Transverse colon (tissue), 4 donors: ENCODE measurements around the gene PECR. TPM values are rescaled to one million over a fixed set of nuclear protein-coding genes. Genes with fewer than 3 reads are reported as not detected.

Source experiments
- DNase-seq: peaks from one replicate; pipeline ENCODE4 v3.0.0-alpha.2; 2019
- H3K27ac ChIP-seq, 4 donors: fragments of 200-600 bp; sonication (generic); 2 replicates each; pipeline ENCODE4 v1.5.1; 2016 to 2018; ENCODE audit warnings: inconsistent platforms in 4 of 4
- H3K27me3 ChIP-seq: fragments of 200-600 bp; sonication (generic); 2 replicates; pipeline ENCODE4 v1.5.1; 2017; ENCODE audit warnings: inconsistent platforms
- H3K36me3 ChIP-seq, 4 donors: fragments of 200-600 bp; sonication (generic); 2 replicates each; pipeline ENCODE4 v1.5.1; 2017 to 2019; ENCODE audit warnings: inconsistent platforms in 4 of 4
- H3K4me1 ChIP-seq, 4 donors: fragments of 200-600 bp; sonication (generic); 2 replicates each; pipeline ENCODE4 v1.5.1; 2017 to 2020; ENCODE audit warnings: inconsistent platforms in 4 of 4
- H3K4me3 ChIP-seq, 4 donors: fragments of 200-600 bp; sonication (generic); 1 replicate in 1 of 4; 2 replicates in 3 of 4; pipeline versions ENCODE4 v1.5.1 to v1.6.1; 2017 to 2019; ENCODE audit warnings: inconsistent platforms in 4 of 4
- H3K9me3 ChIP-seq, 2 donors: fragments of 200-600 bp; sonication (generic); 2 replicates each; pipeline ENCODE4 v1.5.1; 2017 to 2019; ENCODE audit warnings: inconsistent platforms in 2 of 2
- CTCF ChIP-seq, 5 experiments: fragments of 200-600 bp in 3 of 5; fragments of 450-650 bp in 2 of 5; sonication (generic) in 3 of 5; IDR thresholded peaks; 1 replicate in 2 of 5; 2 replicates in 3 of 5; pipeline ENCODE4 v1.5.1; 2016 to 2017; ENCODE audit warnings: antibody characterized with exemption in 5 of 5, inconsistent platforms in 3 of 5, mild to moderate bottlenecking in 2 of 5, moderate library complexity in 1 of 5
- EP300 ChIP-seq: sonication (generic); formaldehyde crosslinking; IDR thresholded peaks from one replicate; pipeline ENCODE4 v1.6.1; 2017; ENCODE audit warnings: antibody characterized with exemption, low read depth
- POLR2A ChIP-seq: fragments of 450-650 bp; IDR thresholded peaks from one replicate; pipeline ENCODE4 v1.6.1; 2016; ENCODE audit warnings: antibody characterized with exemption, mild to moderate bottlenecking, moderate library complexity
- POLR2AphosphoS5 ChIP-seq, 3 donors: sonication (generic); formaldehyde crosslinking; IDR thresholded peaks; one replicate each; pipeline ENCODE4 v1.6.1; 2016; ENCODE audit warnings: antibody characterized with exemption in 3 of 3
- whole genome bisulfite sequencing, 2 donors: methylation state at CpG; one replicate each; pipeline ENCODE4 v1.1.5; 2018; ENCODE audit warnings: low coverage in 1 of 2; 5-methylcytosine and 5-hydroxymethylcytosine counted together
- in situ Hi-C, 4 donors: fragments of 200-750 bp; cut with MboI; loops; one replicate each; pipeline versions ENCODE4 v1.15.0 to v1.15.1; 2017; ENCODE audit warnings: low sequenced_read_pairs in 3 of 4, low pct_ligation_motif_present in 1 of 4, low pct_unique_long_range_greater_than_20kb in 1 of 4
- intact Hi-C: fragments of 100-400 bp; cut with DNase I; formaldehyde crosslinking; loops from one replicate; pipeline ENCODE4 v1.15.1; 2023; ENCODE audit warnings: low total_unique reads
- total RNA-seq, 4 donors: library from RNA; depleted of rRNA; stranded (reverse); fragments of >200 nt; gene quantifications; one replicate each; pipeline ENCODE4 v1.1.0, GENCODE V29; 2016

PECR gene
- total RNA-seq, 4 donors from 2014 or later, result 10.3 to 137 (median 25.8) TPM

- intact Hi-C loops, result no loop called here
These were observed 31.3 kb upstream of the PECR start for GRCh38 chr2:216112926-216113325.

GRCh38 chr2:216111122-216111521 lies 29.5 kb upstream of the PECR start:
- peak overlapping the region in 2 of 4 donors; percentile 95 to 97 for H3K27ac ChIP-seq
- in situ Hi-C loops, result loop anchor here in 2 of 4 donors (25.0 kb wide), 1 partner anchor 301 kb away; the partner anchor contains the start of gene SMARCAL1 (in 2 of the 2)

More at GRCh38 chr2:216112926-216113325, 31.3 kb upstream of the PECR start:
- in situ Hi-C loops, result loop anchor here in 2 of 4 donors (25.0 kb wide), 1 partner anchor 299 kb away; the partner anchor contains the start of gene SMARCAL1 (in 2 of the 2)
- TF ChIP-seq POLR2AphosphoS5 (IDR thresholded peaks at IDR 0.05) (no peak), CTCF (IDR thresholded peaks at IDR 0.05) (no peak), POLR2A (no peak), EP300 (no peak)
- no peaks in the 10 kb centered on the region for H3K9me3 ChIP-seq
- 67 to 73% methylated on average over 2 to 4 of the region's 4 CpGs for WGBS, 2 donors
- no peak for DNase-seq
- H3K27me3 ChIP-seq, result no peaks in the 10 kb centered on the region
- H3K4me3 ChIP-seq, result no peak overlapping the region
- H3K36me3 ChIP-seq, result peaks cover 0 to 24% (median 5%) of the 10 kb centered on the region in 4 donors
- H3K27ac ChIP-seq, result no peak overlapping the region
- peaks cover 14 to 57% (median 29%) of the 10 kb centered on the region in 4 donors for H3K4me1 ChIP-seq

GRCh38 chr2:216110620-216111019 lies 29.0 kb upstream of the PECR start:
- Histone ChIP-seq H3K27me3 (no peaks in the 10 kb centered on the region), H3K27ac (peak overlapping the region; percentile 89 to 97 (median 94)), H3K4me1 (peaks cover 10 to 49% (median 28%) of the 10 kb centered on the region in 4 donors), H3K4me3 (peak overlapping the region in 1 of 4 donors; percentile 98), H3K9me3 (no peaks in the 10 kb centered on the region), H3K36me3 (peaks cover 0 to 24% (median 3%) of the 10 kb centered on the region in 4 donors)
- no peak for TF ChIP-seq POLR2AphosphoS5 (IDR thresholded peaks at IDR 0.05)
- no peak for TF ChIP-seq POLR2A
- TF ChIP-seq CTCF (IDR thresholded peaks at IDR 0.05), result no peak
- TF ChIP-seq EP300, result no peak
- intact Hi-C loops (no loop called here), in situ Hi-C loops (loop anchor here in 2 of 4 donors (25.0 kb wide), 1 partner anchor 302 kb away; the partner anchor contains the start of gene SMARCAL1 (in 2 of the 2))
- WGBS, 2 donors, result 0 to 7% methylated on average over 1 of the region's 1 CpG
- no peak for DNase-seq

More at GRCh38 chr2:216111122-216111521, 29.5 kb upstream of the PECR start:
- H3K4me3 ChIP-seq, result peak overlapping the region in 1 of 4 donors; percentile 98
- WGBS, 2 donors, result 85 to 90% methylated on average over 5 to 7 of the region's 7 CpGs
- TF ChIP-seq CTCF (IDR thresholded peaks at IDR 0.05) (no peak), POLR2AphosphoS5 (IDR thresholded peaks at IDR 0.05) (no peak), POLR2A (no peak), EP300 (no peak)
- H3K27me3 ChIP-seq, result no peaks in the 10 kb centered on the region
- DNase-seq, result no peak
- peaks cover 14 to 50% (median 29%) of the 10 kb centered on the region in 4 donors for H3K4me1 ChIP-seq
- intact Hi-C loops, result no loop called here
- H3K9me3 ChIP-seq, result no peaks in the 10 kb centered on the region
- H3K36me3 ChIP-seq, result peaks cover 0 to 24% (median 3%) of the 10 kb centered on the region in 4 donors

GRCh38 chr2:216109962-216110614 lies 28.5 kb upstream of the PECR start:
- DNase-seq, result no peak
- H3K4me1 ChIP-seq, result peaks cover 8 to 44% (median 24%) of the 10 kb centered on the region in 4 donors

More at GRCh38 chr2:216109962-216110614, 28.5 kb upstream of the PECR start:
- in situ Hi-C loops (loop anchor here in 2 of 4 donors (25.0 kb wide), 1 partner anchor 302 kb away; the partner anchor contains the start of gene SMARCAL1 (in 2 of the 2)), intact Hi-C loops (no loop called here)
- Histone ChIP-seq H3K4me3 (peak overlapping the region; percentile 75 to 98 (median 86)), H3K27me3 (no peaks in the 10 kb centered on the region), H3K27ac (peak overlapping the region; percentile 89 to 97 (median 94)), H3K36me3 (peaks cover 0 to 24% (median 3%) of the 10 kb centered on the region in 4 donors), H3K9me3 (no peaks in the 10 kb centered on the region)
- TF ChIP-seq POLR2A, result no peak
- peak; percentile 23 to 52 (median 35) for TF ChIP-seq CTCF (IDR thresholded peaks at IDR 0.05)
- TF ChIP-seq EP300, result no peak
- no peak for TF ChIP-seq POLR2AphosphoS5 (IDR thresholded peaks at IDR 0.05)
- WGBS, 2 donors, result 1 to 5% methylated on average over 8 to 10 of the region's 10 CpGs
